Lower leg skin (tissue), 3 donors: ENCODE measurements around the gene STPG3.

Experiments
- POLR2A ChIP-seq, 2 donors: fragments of 450-650 bp; IDR thresholded peaks; one replicate each; pipeline ENCODE4 v1.6.1; 2016 to 2017; ENCODE audit warnings: antibody characterized with exemption in 2 of 2, mild to moderate bottlenecking in 1 of 2, moderate library complexity in 1 of 2
- TF ChIP-seq, protein P1 (sequence below), 3 donors: fragments of 450-650 bp; IDR thresholded peaks; one replicate each; pipeline ENCODE4 v1.5.1; 2016; ENCODE audit warnings: antibody characterized with exemption in 3 of 3, mild to moderate bottlenecking in 3 of 3, moderate library complexity in 2 of 3

DNA sequence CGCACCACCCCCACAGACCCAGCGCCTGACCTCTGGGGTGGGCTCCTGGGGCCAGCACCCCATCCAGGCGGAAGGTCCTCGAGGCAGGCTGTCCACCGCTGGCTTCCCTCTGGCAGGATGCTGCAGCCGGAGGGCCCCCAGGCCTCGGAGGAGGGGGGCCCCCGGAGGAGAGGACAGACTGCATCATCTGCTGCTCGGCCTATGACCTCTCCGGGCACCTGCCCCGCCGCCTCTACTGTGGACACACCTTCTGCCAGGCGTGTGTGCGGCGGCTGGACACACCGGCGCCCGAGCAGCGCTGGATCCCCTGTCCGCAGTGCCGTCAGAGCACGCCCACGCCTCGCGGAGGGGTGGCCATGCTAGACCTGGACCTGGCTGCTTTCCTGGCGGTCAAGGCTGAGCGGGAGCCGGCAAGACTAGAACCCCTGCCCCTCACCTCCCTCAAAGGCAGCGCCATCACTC lies 22.5 kb upstream of the STPG3 start:
- TF ChIP-seq, protein P1, sequence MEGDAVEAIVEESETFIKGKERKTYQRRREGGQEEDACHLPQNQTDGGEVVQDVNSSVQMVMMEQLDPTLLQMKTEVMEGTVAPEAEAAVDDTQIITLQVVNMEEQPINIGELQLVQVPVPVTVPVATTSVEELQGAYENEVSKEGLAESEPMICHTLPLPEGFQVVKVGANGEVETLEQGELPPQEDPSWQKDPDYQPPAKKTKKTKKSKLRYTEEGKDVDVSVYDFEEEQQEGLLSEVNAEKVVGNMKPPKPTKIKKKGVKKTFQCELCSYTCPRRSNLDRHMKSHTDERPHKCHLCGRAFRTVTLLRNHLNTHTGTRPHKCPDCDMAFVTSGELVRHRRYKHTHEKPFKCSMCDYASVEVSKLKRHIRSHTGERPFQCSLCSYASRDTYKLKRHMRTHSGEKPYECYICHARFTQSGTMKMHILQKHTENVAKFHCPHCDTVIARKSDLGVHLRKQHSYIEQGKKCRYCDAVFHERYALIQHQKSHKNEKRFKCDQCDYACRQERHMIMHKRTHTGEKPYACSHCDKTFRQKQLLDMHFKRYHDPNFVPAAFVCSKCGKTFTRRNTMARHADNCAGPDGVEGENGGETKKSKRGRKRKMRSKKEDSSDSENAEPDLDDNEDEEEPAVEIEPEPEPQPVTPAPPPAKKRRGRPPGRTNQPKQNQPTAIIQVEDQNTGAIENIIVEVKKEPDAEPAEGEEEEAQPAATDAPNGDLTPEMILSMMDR (IDR thresholded peaks at IDR 0.05) = no peak
- no peak for TF ChIP-seq POLR2A (IDR thresholded peaks at IDR 0.05)
